AG09309 (cell line): ENCODE measurements around the gene TNK2.
"Not testable (repeated sequence)": the region's sequence is repeated elsewhere in the genome, so short reads cannot be mapped to it uniquely, and the experiment has no call there.

ENCODE experiments used
- DNase-seq: peaks from one replicate; pipeline ENCODE4 v3.0.0-alpha.2; 2010; ENCODE audit warnings: low read depth
- H3K4me3 ChIP-seq: 2 replicates; pipeline ENCODE4 v1.5.1; 2011; ENCODE audit warnings: mild to moderate bottlenecking, low read depth, low read length, moderate library complexity; ENCODE audit not compliant: control insufficient read depth
- TF ChIP-seq, protein P1 (sequence below): IDR thresholded peaks from 2 replicates; pipeline ENCODE4 v1.5.1; 2011; ENCODE audit warnings: mild to moderate bottlenecking, low read depth, low read length, inconsistent platforms; ENCODE audit not compliant: insufficient read depth, control insufficient read depth; ENCODE audit errors: missing control alignments

Gene TNK2

DNA sequence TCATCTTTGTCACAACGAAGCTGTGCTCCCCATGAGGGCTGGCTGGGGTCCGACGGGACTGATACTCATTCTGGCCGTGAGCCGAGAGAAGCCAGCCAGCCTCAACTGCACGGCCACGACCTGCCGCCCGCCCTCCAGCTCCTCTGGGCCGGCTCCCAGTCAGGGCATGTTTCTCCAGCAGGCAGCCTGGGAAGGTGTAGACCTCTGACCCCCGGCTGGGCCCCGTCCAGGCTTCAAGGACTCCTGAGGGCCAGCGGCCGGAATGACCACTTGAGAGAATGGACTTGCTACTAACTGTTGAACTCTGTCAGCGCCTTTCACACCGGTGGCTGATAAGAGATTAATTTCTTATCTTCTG is 78.5 kb downstream of the TNK2 start:
- no peak overlapping the region for H3K4me3 ChIP-seq
- TF ChIP-seq, protein P1, sequence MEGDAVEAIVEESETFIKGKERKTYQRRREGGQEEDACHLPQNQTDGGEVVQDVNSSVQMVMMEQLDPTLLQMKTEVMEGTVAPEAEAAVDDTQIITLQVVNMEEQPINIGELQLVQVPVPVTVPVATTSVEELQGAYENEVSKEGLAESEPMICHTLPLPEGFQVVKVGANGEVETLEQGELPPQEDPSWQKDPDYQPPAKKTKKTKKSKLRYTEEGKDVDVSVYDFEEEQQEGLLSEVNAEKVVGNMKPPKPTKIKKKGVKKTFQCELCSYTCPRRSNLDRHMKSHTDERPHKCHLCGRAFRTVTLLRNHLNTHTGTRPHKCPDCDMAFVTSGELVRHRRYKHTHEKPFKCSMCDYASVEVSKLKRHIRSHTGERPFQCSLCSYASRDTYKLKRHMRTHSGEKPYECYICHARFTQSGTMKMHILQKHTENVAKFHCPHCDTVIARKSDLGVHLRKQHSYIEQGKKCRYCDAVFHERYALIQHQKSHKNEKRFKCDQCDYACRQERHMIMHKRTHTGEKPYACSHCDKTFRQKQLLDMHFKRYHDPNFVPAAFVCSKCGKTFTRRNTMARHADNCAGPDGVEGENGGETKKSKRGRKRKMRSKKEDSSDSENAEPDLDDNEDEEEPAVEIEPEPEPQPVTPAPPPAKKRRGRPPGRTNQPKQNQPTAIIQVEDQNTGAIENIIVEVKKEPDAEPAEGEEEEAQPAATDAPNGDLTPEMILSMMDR, result no peak
- DNase-seq, result no peak

DNA sequence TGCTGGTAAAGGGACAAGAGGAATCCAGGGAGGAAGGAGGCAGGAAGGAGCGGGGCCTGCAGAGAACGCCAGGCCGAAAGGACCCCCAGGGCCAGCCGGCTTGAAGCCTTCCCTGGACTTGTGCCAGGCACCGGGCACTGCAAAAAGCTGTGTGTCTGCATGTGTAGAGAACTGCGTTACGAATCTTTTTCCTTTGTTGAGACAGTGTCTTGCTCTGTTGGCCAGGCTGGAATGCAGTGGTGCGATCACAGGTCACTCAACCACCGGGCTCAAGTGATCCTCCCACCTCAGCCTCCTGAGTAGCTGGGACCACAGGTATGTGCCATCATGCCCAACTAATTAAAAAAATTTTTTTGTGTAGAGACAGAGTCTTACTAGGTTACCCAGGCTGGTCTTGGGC is 79.6 kb downstream of the TNK2 start:
- DNase-seq, result no peak
- H3K4me3 ChIP-seq, result no peak overlapping the region
- TF ChIP-seq, protein P1, result no peak

DNA sequence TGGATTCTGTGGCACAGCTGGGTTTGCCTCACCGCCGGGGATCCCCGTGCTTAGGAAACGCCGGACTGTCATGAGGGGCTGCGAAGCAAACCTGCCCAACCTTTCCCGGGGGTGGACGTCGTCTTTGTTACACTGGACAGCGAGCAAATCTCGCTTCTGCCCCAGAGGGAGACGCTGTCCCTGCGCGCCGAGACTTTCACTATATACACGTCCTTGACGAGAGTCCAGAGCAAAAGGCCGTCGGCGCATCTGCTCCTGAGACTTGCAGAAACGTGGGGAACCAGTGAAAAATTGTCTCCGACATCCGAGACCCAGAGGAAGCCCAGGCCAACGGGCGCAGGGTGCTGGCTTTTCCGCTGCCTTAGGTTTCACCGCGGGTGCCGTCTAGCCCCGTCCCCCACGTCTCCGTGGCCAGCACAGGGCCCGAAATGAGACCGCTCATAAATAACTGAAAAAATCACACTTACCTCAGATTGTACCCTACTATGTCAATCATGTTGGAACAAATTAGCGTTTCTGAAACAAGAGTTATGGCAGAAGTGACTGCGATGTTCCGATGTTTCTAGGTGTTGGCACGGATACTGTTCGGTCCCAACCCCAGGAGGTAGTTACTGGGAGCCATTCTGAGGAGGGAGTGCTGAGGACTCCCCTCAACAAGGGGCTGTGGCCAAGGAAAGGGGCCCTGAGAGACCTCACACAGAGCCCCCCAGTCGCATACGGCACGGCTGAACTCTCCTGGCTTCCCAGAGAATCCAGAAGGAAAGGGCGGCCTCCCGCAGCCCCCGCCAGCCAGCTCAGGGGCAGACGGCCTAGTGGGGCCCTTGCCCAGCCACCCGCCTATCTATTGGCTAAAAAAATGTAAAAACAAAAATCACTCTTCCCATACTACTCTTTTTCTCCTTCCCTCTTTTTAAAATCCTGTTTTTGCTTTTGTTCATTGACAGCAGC is 82.2 kb downstream of the TNK2 start:
- DNase-seq, result no peak
- TF ChIP-seq, protein P1, result no peak
- H3K4me3 ChIP-seq, result no peak overlapping the region

DNA sequence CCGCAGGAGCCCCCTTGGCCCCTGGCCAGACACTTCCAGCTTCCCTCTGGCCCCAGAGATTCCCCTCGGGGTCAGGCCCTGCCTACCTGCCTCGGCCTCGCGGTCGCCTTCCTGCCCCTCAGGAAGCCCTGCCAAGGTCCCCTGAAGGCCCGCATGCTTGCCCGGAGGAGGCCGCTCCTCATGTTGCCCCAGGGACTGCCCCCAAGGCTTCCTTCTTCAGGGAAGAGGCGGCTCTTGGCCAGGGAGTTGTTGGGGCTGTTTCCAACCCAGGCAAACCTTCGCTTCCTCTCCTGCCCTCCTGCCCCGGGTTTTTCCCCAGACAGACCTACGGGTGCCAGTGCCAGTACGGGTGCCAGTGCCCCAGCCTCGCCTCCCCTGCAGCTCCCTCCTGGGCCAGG is 83.2 kb downstream of the TNK2 start:
- TF ChIP-seq, protein P1, result no peak
- H3K4me3 ChIP-seq, result no peak overlapping the region
- DNase-seq, result no peak

DNA sequence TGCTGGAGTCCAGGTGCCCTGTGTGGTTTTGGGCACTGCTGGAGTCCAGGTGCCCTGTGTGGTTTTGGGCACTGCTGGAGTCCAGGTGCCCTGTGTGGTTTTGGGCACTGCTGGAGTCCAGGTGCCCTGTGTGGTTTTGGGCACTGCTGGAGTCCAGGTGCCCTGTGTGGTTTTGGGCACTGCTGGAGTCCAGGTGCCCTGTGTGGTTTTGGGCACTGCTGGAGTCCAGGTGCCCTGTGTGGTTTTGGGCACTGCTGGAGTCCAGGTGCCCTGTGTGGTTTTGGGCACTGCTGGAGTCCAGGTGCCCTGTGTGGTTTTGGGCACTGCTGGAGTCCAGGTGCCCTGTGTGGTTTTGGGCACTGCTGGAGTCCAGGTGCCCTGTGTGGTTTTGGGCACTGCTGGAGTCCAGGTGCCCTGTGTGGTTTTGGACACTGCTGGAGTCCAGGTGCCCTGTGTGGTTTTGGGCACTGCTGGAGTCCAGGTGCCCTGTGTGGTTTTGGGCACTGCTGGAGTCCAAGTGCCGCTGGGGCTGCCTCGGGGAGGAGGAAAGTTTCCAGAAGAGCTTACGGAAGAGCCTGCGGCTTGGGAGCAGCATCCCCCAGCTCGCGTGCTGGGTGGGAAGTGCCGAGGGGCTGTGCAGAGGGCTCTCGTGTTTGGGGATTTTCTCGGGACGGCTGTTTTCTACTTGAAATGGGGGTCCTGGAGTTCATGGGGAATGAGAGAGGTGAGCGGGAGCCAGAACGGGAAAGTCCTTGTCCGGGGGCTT is 83.7 kb downstream of the TNK2 start:
- DNase-seq, H3K4me3 ChIP-seq: not testable (repeated sequence)

DNA sequence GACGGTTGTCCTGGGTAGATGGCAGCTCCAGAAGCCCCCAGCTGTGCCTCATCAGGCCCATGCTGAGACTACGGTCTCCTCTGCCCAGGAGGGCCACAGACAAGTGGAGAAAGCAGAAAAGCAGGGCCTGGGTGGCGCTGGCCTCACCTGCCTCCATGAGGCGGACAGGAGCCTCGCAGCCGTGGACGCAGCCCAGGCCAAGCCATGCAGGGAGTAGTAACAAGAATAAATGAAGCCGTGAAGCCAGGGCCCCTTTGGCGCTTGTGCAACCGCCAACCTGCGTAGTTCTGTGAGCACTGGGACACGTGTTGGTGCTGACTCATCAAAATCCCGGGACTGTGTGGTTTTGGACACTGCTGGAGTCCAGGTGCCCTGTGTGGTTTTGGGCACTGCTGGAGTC is 84.4 kb downstream of the TNK2 start:
- no peak for DNase-seq
- TF ChIP-seq, protein P1, result no peak
- H3K4me3 ChIP-seq, result no peak overlapping the region

DNA sequence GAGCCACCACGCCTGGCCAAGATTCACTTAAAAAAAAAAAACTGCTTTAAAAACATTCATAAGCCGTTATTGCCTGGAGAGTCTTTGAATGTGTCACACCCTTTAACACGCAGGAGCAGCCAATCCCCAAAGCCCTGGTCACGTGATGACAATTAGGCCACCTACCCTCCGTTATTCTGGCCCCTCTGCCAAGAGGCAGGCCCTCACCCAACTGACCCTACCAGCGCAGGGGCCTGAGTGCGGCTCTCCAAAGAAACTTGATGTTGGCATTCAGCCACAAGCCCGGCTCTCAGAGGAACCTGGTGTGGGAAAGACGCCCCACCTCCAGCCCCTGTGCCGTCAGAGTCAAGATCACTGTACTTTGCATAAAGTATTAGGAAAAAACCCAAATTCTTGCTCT is 85.1 kb downstream of the TNK2 start:
- TF ChIP-seq, protein P1, result no peak
- DNase-seq, result no peak
- H3K4me3 ChIP-seq, result no peak overlapping the region
